ENCODE measurements around the gene PEAR1.

DNA sequence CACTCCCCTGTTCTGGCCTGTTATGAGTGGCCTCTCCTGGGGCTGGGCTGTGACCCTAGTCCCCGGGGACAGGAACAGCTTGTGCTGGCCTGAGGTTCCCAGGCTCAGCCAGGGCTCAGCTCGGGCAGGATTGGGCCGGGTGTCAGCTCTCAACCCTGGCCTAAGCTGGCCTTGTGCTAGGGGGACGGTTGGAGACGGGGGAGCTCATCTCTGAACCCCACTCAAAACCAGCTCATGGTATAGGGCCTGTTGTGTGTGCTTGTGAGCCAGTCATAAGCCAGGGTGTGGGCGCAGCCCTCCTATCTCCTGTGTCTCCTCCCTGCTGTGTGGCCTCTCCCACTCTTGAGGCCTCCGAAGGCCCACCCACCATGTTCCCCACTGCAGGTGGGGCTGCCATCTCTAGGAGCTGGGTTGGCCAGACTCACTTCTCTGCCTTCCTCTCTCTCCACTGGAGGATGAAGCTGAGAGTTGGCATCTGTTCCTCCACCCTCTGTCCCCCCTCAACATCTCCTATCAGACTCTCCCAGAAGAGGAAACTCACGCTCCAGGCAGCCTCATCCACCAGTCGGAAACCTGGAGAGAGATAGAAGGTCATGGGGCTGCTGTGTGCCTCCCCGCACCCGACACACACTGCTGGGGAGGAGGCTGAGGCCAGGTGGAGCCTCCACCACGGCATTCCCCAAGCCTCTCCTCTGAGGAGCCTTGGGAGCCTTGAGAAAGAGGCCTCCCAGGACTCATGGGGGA, 1.4 kb downstream of the PEAR1 start:
- TF ChIP-seq POLR2A (IDR thresholded peaks at IDR 0.05; ENCODE audit: extremely low read depth, insufficient read length): no peak
- TF ChIP-seq, protein P1, sequence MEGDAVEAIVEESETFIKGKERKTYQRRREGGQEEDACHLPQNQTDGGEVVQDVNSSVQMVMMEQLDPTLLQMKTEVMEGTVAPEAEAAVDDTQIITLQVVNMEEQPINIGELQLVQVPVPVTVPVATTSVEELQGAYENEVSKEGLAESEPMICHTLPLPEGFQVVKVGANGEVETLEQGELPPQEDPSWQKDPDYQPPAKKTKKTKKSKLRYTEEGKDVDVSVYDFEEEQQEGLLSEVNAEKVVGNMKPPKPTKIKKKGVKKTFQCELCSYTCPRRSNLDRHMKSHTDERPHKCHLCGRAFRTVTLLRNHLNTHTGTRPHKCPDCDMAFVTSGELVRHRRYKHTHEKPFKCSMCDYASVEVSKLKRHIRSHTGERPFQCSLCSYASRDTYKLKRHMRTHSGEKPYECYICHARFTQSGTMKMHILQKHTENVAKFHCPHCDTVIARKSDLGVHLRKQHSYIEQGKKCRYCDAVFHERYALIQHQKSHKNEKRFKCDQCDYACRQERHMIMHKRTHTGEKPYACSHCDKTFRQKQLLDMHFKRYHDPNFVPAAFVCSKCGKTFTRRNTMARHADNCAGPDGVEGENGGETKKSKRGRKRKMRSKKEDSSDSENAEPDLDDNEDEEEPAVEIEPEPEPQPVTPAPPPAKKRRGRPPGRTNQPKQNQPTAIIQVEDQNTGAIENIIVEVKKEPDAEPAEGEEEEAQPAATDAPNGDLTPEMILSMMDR (IDR thresholded peaks at IDR 0.05; ENCODE audit: low read depth, low read length): no peak
- TF ChIP-seq, protein P2, sequence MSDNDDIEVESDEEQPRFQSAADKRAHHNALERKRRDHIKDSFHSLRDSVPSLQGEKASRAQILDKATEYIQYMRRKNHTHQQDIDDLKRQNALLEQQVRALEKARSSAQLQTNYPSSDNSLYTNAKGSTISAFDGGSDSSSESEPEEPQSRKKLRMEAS (IDR thresholded peaks at IDR 0.05; ENCODE audit: low read depth, low read length): no peak

All from NB4 (cell line).